CD4-positive, alpha-beta T cell (primary cell): ENCODE data around the gene PDE8A. TPM values are rescaled to one million over a fixed set of nuclear protein-coding genes. Genes with fewer than 3 reads are reported as not detected.

Experiments used
- ATAC-seq: fragments of 200-7000 bp; cut with Tn5 transposase; one replicate; pipeline ENCODE4 v1.10.0; 2022; ENCODE audit warnings: mild to moderate bottlenecking; ENCODE audit not compliant: poor library complexity
- CTCF ChIA-PET: fragments of 350-600 bp; sonication (Branson Sonifier 250); formaldehyde crosslinking; loops from one replicate; lab custom pipeline; 2021; ENCODE audit warnings: antibody characterized with exemption, inconsistent platforms; lab: Charles Lee
- POLR2A ChIA-PET: fragments of 350-600 bp; sonication (Branson Sonifier 250); formaldehyde crosslinking; loops from one replicate; lab custom pipeline; 2021; ENCODE audit warnings: antibody characterized with exemption, inconsistent platforms; lab: Charles Lee
- DNase-seq, 14 experiments: peaks; one replicate each; pipeline ENCODE4 v3.0.0-alpha.2; 2013 to 2020; ENCODE audit warnings: mixed read lengths in 2 of 14
- H3K27ac ChIP-seq, 2 donors: one replicate each; pipeline versions ENCODE4 v1.5.1 to v1.7.0; 2013; ENCODE audit warnings: low read length in 2 of 2, low read depth in 1 of 2, mild to moderate bottlenecking in 1 of 2
- H3K27me3 ChIP-seq, 2 experiments: 1 replicate in 1 of 2; 2 replicates in 1 of 2; pipeline versions ENCODE4 v1.6.1 to v1.7.0; 2013; ENCODE audit warnings: low read length in 2 of 2, control low read depth in 1 of 2, mild to moderate bottlenecking in 1 of 2, moderate library complexity in 1 of 2; ENCODE audit not compliant: insufficient read depth in 2 of 2, control insufficient read depth in 1 of 2
- H3K36me3 ChIP-seq: one replicate; pipeline ENCODE4 v1.6.1; 2013; ENCODE audit warnings: low read length, control low read depth; ENCODE audit not compliant: insufficient read depth
- H3K4me1 ChIP-seq: one replicate; pipeline ENCODE4 v1.6.1; 2013; ENCODE audit warnings: low read length, control low read depth; ENCODE audit not compliant: insufficient read depth
- H3K4me3 ChIP-seq: one replicate; pipeline ENCODE4 v1.5.1; 2013; ENCODE audit warnings: mild to moderate bottlenecking, low read length, moderate library complexity
- H3K9me3 ChIP-seq, 2 experiments: 1 replicate in 1 of 2; 2 replicates in 1 of 2; pipeline versions ENCODE4 v1.6.1 to v1.7.0; 2013; ENCODE audit warnings: low read length in 2 of 2, mild to moderate bottlenecking in 2 of 2, control low read depth in 1 of 2, moderate library complexity in 1 of 2; ENCODE audit not compliant: control insufficient read depth in 1 of 2, insufficient read depth in 1 of 2
- H3K27ac Mint-ChIP-seq: one replicate; pipeline ENCODE4 v1.8.0; 2020; ENCODE audit warnings: mixed read lengths
- H3K27me3 Mint-ChIP-seq: one replicate; pipeline ENCODE4 v1.8.0; 2021; ENCODE audit warnings: mixed read lengths
- H3K36me3 Mint-ChIP-seq: one replicate; pipeline ENCODE4 v1.8.0; 2021; ENCODE audit warnings: low read depth, mixed read lengths
- H3K4me1 Mint-ChIP-seq: one replicate; pipeline ENCODE4 v1.8.0; 2021; ENCODE audit warnings: low read depth, mixed read lengths
- H3K4me3 Mint-ChIP-seq: one replicate; pipeline ENCODE4 v1.8.0; 2020; ENCODE audit warnings: mild to moderate bottlenecking, mixed read lengths
- H3K9me3 Mint-ChIP-seq: one replicate; pipeline ENCODE4 v1.8.0; 2020; ENCODE audit warnings: mixed read lengths
- CTCF ChIP-seq: fragments of 200-600 bp; IDR thresholded peaks from one replicate; pipeline ENCODE4 v1.8.0; 2022; ENCODE audit warnings: antibody characterized with exemption, mild to moderate bottlenecking
- intact Hi-C, 2 experiments: fragments of 100-400 bp; cut with DNase I in 1 of 2; cut with micrococcal nuclease in 1 of 2; formaldehyde crosslinking; loops; one replicate each; pipeline versions ENCODE4 v1.15.1 to v1.9.0; 2023 to 2025; cut with DNase I, micrococcal nuclease
- total RNA-seq, 174 experiments: library from RNA in 2 of 174; stranded (reverse) in 2 of 174; gene quantifications; one replicate each; pipeline ENCODE4 v1.2.3 and lab custom pipeline; 2021 to 2026

PDE8A gene
- total RNA-seq, 2 experiments from 2014 or later, result 29.8 to 34.3 TPM

- ChIA-PET CTCF (no interaction called here), POLR2A (no interaction called here)
- Histone ChIP-seq H3K4me1 (peaks cover 8% of the 10 kb centered on the region), H3K27ac (no peak overlapping the region), H3K27me3 (no peaks in the 10 kb centered on the region), H3K36me3 (no peaks in the 10 kb centered on the region), H3K4me3 (no peak overlapping the region), H3K9me3 (no peaks in the 10 kb centered on the region)
- DNase-seq (no peak), ATAC-seq (no peak)
- peaks cover 49% of the 10 kb centered on the region for H3K4me1 Mint-ChIP-seq
- no peaks in the 10 kb centered on the region for H3K9me3 Mint-ChIP-seq
- no peak for TF ChIP-seq CTCF
- intact Hi-C loops, result no loop called here
- H3K4me3 Mint-ChIP-seq, result no peak overlapping the region
- no peaks in the 10 kb centered on the region for H3K27me3 Mint-ChIP-seq
- no peaks in the 10 kb centered on the region for H3K36me3 Mint-ChIP-seq
- H3K27ac Mint-ChIP-seq, result no peak overlapping the region
Measured at GRCh38 chr15:85019815-85020590, 38.3 kb downstream of the PDE8A start.

GRCh38 chr15:85021409-85021808, 39.8 kb downstream of the PDE8A start:
- no peak for TF ChIP-seq CTCF
- ChIA-PET POLR2A (interaction anchor here (1.9 kb wide), 1 partner anchor 41 kb away, joined by 5 read pairs; no protein-coding TSS in a partner anchor), CTCF (interaction anchor here (1.2 to 1.6 kb wide), 2 partner anchors 9 to 10 kb away, joined by 4 to 5 read pairs; no protein-coding TSS in a partner anchor)
- no peaks in the 10 kb centered on the region for H3K27me3 Mint-ChIP-seq
- intact Hi-C loops, result no loop called here
- H3K36me3 ChIP-seq, result no peaks in the 10 kb centered on the region
- peaks cover 53% of the 10 kb centered on the region for H3K4me1 Mint-ChIP-seq
- DNase-seq (no peak), ATAC-seq (no peak)
- no peak overlapping the region for H3K4me3 Mint-ChIP-seq
- H3K4me3 ChIP-seq, result no peak overlapping the region
- no peak overlapping the region for H3K27ac ChIP-seq
- H3K9me3 ChIP-seq, result no peaks in the 10 kb centered on the region
- no peaks in the 10 kb centered on the region for H3K36me3 Mint-ChIP-seq
- no peaks in the 10 kb centered on the region for H3K27me3 ChIP-seq
- H3K9me3 Mint-ChIP-seq, result no peaks in the 10 kb centered on the region
- H3K27ac Mint-ChIP-seq, result no peak overlapping the region
- peaks cover 21% of the 10 kb centered on the region for H3K4me1 ChIP-seq

- CTCF ChIA-PET, result interaction anchor here (1.2 kb wide), 1 partner anchor 8 kb away, joined by 4 read pairs; no protein-coding TSS in a partner anchor
- Histone ChIP-seq H3K4me1 (peaks cover 24% of the 10 kb centered on the region), H3K4me3 (no peak overlapping the region), H3K9me3 (no peaks in the 10 kb centered on the region), H3K36me3 (no peaks in the 10 kb centered on the region), H3K27ac (no peak overlapping the region), H3K27me3 (no peaks in the 10 kb centered on the region)
- Mint-ChIP-seq H3K9me3 (no peaks in the 10 kb centered on the region), H3K27ac (no peak overlapping the region), H3K36me3 (no peaks in the 10 kb centered on the region), H3K4me3 (no peak overlapping the region), H3K27me3 (no peaks in the 10 kb centered on the region), H3K4me1 (peaks cover 62% of the 10 kb centered on the region)
- intact Hi-C loops, result no loop called here
- TF ChIP-seq CTCF, result no peak
- POLR2A ChIA-PET, result interaction anchor here (1.0 to 1.9 kb wide), 2 partner anchors 8 to 42 kb away, joined by 3 to 5 read pairs; no protein-coding TSS in a partner anchor
- no peak for DNase-seq
- ATAC-seq, result no peak
Measured at GRCh38 chr15:85022860-85023403, 41.3 kb downstream of the PDE8A start.
